Measurements from ENCODE around the gene CTDSPL. TPM values are rescaled to one million over a fixed set of nuclear protein-coding genes. Genes with fewer than 3 reads are reported as not detected.

CTDSPL gene
- total RNA-seq, 1 experiment from 2014 or later = 16.6 TPM

GRCh38 chr3:37853691-37854413 lies 7.8 kb upstream of the CTDSPL start:
- no peak for DNase-seq (ENCODE audit: low read depth, low spot score)
- no peaks in the 10 kb centered on the region for H3K4me1 ChIP-seq (ENCODE audit: control insufficient read depth, insufficient read depth, low read length)
- CTCF ChIA-PET = interaction anchor here (1.0 to 1.4 kb wide), 2 partner anchors 111 to 121 kb away, joined by 3 to 4 read pairs; no protein-coding TSS in a partner anchor
- no peaks in the 10 kb centered on the region for H3K27me3 ChIP-seq (ENCODE audit: control insufficient read depth, insufficient read depth, low read length)
- in situ Hi-C loops (cut with HindIII; ENCODE audit: low pct_unique_long_range_greater_than_20kb, low sequenced_read_pairs) = no loop called here
- H3K9me3 ChIP-seq (ENCODE audit: control insufficient read depth, insufficient read depth, low read depth, low read length) = no peaks in the 10 kb centered on the region
- BruUV-seq (replicated peaks) = no TSS peak
- POLR2A ChIA-PET = interaction anchor here (0.6 kb wide), 2 partner anchors 28 to 257 kb away, joined by 4 to 5 read pairs; no protein-coding TSS in a partner anchor
- intact Hi-C loops (cut with micrococcal nuclease; ENCODE audit: unreplicated experiment) = no loop called here
- no peak for ATAC-seq
- no peak overlapping the region for H3K4me3 ChIP-seq (ENCODE audit: low read depth in 2 of 2, low read length in 2 of 2)
- H3K27ac ChIP-seq (ENCODE audit: low read length) = no peak overlapping the region
- H3K36me3 ChIP-seq (ENCODE audit: control insufficient read depth, insufficient read depth, low read length) = no peaks in the 10 kb centered on the region
- TF ChIP-seq POLR2AphosphoS5 (IDR thresholded peaks at IDR 0.05; ENCODE audit: low read depth, low read length) (no peak), CTCF (IDR thresholded peaks at IDR 0.05) (no peak), TCF7L2 (IDR thresholded peaks at IDR 0.05; ENCODE audit: low read depth, low read length) (no peak), SIN3A (IDR thresholded peaks at IDR 0.05; ENCODE audit: borderline replicate concordance, insufficient read depth, low read depth, low read length) (no peak)
- TF ChIP-seq, protein P1, sequence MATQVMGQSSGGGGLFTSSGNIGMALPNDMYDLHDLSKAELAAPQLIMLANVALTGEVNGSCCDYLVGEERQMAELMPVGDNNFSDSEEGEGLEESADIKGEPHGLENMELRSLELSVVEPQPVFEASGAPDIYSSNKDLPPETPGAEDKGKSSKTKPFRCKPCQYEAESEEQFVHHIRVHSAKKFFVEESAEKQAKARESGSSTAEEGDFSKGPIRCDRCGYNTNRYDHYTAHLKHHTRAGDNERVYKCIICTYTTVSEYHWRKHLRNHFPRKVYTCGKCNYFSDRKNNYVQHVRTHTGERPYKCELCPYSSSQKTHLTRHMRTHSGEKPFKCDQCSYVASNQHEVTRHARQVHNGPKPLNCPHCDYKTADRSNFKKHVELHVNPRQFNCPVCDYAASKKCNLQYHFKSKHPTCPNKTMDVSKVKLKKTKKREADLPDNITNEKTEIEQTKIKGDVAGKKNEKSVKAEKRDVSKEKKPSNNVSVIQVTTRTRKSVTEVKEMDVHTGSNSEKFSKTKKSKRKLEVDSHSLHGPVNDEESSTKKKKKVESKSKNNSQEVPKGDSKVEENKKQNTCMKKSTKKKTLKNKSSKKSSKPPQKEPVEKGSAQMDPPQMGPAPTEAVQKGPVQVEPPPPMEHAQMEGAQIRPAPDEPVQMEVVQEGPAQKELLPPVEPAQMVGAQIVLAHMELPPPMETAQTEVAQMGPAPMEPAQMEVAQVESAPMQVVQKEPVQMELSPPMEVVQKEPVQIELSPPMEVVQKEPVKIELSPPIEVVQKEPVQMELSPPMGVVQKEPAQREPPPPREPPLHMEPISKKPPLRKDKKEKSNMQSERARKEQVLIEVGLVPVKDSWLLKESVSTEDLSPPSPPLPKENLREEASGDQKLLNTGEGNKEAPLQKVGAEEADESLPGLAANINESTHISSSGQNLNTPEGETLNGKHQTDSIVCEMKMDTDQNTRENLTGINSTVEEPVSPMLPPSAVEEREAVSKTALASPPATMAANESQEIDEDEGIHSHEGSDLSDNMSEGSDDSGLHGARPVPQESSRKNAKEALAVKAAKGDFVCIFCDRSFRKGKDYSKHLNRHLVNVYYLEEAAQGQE (IDR thresholded peaks at IDR 0.05; ENCODE audit: insufficient read depth in 1 of 2, low read depth in 2 of 2, low read length in 1 of 2) = no peak

DNA sequence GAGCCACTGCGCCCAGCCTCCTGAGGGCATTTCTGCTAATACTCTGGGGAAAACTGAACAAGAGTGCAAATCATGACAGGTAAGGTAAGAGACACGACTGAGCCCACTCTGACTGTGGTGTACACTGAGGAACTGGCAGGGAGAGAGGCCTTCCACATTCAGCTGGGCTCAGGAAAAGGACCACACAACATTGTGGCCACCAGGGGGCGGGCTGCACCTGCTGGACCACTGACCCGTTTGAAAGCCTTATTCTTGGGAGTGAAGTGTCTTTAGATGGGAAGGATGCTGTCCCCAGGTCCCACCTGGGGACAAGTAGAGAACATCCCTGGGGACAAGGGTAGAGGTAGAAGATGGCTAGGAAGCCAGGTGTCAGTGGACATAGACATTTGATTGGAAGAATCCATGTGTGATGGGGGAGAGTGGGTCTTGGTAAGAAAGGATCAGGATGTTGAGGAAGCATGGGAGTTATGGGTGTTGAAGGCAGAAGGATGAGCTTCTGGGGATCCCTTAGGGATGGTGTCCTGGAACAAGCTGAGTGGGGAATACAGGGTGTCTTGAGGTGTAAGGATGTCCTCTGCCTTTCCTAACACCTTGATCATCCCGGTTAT lies 6.2 kb upstream of the CTDSPL start:
- peak; percentile 82 for ATAC-seq
- no peak for DNase-seq (ENCODE audit: low read depth, low spot score)
- BruUV-seq (replicated peaks) = no TSS peak
- POLR2A ChIA-PET = no interaction called here
- intact Hi-C loops (cut with micrococcal nuclease; ENCODE audit: unreplicated experiment) (loop anchor here (1.0 kb wide), 1 partner anchor 112 kb away; no protein-coding TSS in a partner anchor), in situ Hi-C loops (cut with HindIII; ENCODE audit: low pct_unique_long_range_greater_than_20kb, low sequenced_read_pairs) (no loop called here)
- Histone ChIP-seq H3K9me3 (ENCODE audit: control insufficient read depth, insufficient read depth, low read depth, low read length) (no peaks in the 10 kb centered on the region), H3K4me1 (ENCODE audit: control insufficient read depth, insufficient read depth, low read length) (no peaks in the 10 kb centered on the region), H3K27ac (ENCODE audit: low read length) (no peak overlapping the region), H3K4me3 (ENCODE audit: low read depth in 2 of 2, low read length in 2 of 2) (no peak overlapping the region), H3K36me3 (ENCODE audit: control insufficient read depth, insufficient read depth, low read length) (no peaks in the 10 kb centered on the region), H3K27me3 (ENCODE audit: control insufficient read depth, insufficient read depth, low read length) (no peaks in the 10 kb centered on the region)
- TF ChIP-seq CTCF (IDR thresholded peaks at IDR 0.05) = peak; percentile 90
- TF ChIP-seq, protein P1 (IDR thresholded peaks at IDR 0.05; ENCODE audit: insufficient read depth in 1 of 2, low read depth in 2 of 2, low read length in 1 of 2) = no peak
- TF ChIP-seq TCF7L2 (IDR thresholded peaks at IDR 0.05; ENCODE audit: low read depth, low read length) = no peak
- CTCF ChIA-PET = interaction anchor here (0.6 to 1.8 kb wide), 4 partner anchors 107 to 141 kb away, joined by 3 to 13 read pairs (median 4); no protein-coding TSS in a partner anchor
